ENCODE results near the gene HEATR3. TPM values are rescaled to one million over a fixed set of nuclear protein-coding genes. Genes with fewer than 3 reads are reported as not detected.
"Not testable (repeated sequence)": the region's sequence is repeated elsewhere in the genome, so short reads cannot be mapped to it uniquely, and the experiment has no call there.

Gene HEATR3
- total RNA-seq, 1 experiment from 2014 or later, result 17.1 TPM

- DNase-seq (ENCODE audit: low spot score), result no peak
Observed at GRCh38 chr16:50099957-50100648, 34.3 kb downstream of the HEATR3 start.

- no peak for DNase-seq (ENCODE audit: low spot score)
Observed at GRCh38 chr16:50102051-50102746, 36.4 kb downstream of the HEATR3 start.

- no peak for DNase-seq (ENCODE audit: low spot score)
Observed at GRCh38 chr16:50103764-50104163, 38.0 kb downstream of the HEATR3 start.

GRCh38 chr16:50114357-50115129 lies 48.8 kb downstream of the HEATR3 start:
- no peak for DNase-seq (ENCODE audit: low spot score)

GRCh38 chr16:50120711-50121110 lies 54.9 kb downstream of the HEATR3 start:
- DNase-seq (ENCODE audit: low spot score), result no peak

GRCh38 chr16:50121278-50121677 lies 55.5 kb downstream of the HEATR3 start:
- no peak for DNase-seq (ENCODE audit: low spot score)

DNA sequence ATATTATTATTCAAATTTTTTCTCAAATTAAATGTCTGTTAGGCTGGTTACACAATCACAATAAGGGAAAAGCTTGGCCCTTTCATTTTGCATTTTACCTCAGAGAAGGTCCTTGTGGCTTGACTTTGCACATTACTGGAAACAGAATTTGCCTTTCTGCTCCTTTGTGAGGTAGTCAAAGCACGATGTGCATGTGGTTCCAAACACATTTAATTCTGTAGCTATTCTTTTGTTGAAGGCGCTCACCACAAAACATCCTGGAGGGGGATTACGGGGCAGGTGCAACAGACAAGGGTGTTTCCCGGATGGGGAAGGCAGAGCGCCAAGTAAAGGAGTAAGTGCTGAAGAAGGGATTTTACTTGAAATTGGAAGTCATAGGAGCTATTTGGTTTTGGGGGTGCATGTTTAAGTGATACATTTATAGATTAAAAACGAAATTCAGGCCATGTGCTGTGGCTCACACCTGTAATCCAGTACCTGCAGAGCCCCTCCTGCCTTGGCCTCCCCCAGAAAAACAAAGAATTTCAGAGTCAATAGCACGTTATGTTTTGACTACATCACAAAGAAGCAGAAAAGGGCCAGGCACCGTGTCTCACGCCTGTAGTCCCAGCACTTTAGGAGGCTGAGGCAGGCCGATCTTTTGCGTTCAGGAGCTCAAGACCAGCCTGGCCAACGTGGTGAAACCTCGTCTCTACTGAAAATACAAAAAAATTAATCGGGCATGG lies 56.1 kb downstream of the HEATR3 start:
- no peak for DNase-seq (ENCODE audit: low spot score)

DNA sequence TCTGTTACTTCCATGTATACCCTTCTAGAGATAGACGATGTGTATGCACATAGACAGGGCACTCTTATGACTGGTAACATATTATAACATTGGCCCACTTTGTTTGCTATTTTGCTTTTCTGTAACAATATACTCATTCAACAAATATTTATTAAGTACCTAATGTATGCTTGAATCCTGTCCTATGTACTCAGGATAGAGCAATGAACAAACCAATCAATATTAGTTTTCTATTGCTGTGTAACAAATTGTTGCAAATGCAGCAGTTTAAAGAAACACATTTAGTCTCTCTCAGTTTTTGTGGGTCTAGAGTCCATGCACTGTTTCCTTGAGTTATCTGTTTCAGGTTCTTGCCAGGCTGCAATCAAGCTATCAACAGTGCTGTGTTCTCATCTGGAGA lies 57.6 kb downstream of the HEATR3 start:
- no peak for DNase-seq (ENCODE audit: low spot score)

- DNase-seq (ENCODE audit: low spot score), result no peak
Observed at GRCh38 chr16:50124769-50125168, 59.0 kb downstream of the HEATR3 start.

GRCh38 chr16:50126183-50126582 lies 60.4 kb downstream of the HEATR3 start:
- DNase-seq (ENCODE audit: low spot score), result no peak

DNA sequence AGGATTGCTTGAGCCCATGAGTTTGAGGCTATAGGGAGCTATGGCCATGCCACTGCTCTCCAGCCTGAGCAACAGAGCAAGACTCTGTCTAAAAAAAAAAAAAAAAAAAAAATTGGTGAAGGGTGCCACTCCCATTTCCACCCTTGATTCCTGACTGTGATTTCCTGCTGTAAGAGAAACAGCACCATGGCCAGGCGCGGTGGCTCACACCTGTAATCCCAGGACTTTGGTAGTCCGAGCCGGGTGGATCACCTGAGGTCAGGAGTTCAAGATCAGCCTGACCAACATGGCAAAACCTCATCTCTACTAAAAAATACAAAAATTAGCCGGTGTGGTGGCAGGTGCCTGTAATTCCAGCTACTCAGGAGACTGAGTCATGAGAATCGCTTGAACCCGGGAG lies 66.8 kb downstream of the HEATR3 start:
- not testable (repeated sequence) for DNase-seq (ENCODE audit: low spot score)

DNA sequence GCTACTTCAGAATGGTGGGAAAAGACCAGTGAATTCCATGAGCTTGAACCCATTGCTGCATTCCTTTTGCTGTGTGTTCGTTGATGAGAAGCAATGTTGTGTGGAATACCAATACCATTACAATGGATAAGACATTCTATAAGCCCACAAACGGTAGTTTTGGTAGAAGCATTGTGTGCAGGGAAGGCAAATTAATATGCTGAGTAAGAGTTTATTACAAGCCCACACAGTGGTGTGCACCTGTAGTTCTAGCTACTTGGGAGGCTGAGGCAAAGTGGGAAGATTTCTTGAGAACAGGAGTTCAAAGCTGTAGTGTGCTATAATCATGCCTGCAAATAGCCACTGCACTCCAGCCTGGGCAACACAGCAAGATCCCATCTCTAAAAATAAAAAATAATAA lies 67.4 kb downstream of the HEATR3 start:
- no peak for DNase-seq (ENCODE audit: low spot score)

DNA sequence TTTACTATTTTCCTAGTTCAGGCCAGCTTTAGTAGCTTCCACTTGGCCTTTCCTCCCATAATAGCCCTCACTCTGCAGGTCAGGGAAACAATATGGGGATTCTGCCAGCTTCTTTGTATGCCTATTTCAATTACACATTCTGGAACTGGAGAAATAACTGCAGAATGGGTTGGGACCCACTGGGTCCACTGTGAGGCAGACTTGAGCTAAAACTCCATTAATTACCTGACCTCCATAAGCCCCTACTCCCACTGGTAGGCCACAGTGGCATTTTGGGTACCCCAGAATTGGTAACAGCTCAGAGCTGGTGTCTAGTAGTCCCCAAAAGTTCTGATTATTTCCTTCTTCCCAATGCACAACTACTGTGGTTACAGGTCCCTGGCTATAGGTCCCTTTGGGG lies 70.6 kb downstream of the HEATR3 start:
- no peak for DNase-seq (ENCODE audit: low spot score)

- DNase-seq (ENCODE audit: low spot score), result no peak
Observed at GRCh38 chr16:50137268-50137667, 71.5 kb downstream of the HEATR3 start.

DNA sequence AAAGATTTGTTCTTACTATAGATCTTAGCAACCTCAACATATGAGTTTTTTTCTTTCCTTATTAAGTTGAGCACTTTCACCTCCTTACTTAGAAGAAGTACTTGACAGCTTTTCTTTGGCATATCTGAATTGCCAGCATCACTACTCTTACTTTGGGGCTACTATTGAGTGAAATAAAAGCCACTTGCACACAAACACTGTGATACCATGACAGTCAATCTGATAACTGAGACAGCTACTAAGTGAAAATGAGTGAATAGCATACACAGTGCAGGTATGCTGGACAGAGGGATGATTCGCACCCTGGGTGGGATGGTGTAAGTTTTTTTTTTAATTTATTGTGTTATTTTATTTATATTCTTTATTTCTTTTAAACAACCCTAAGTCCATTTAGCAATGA lies 73.8 kb downstream of the HEATR3 start:
- DNase-seq (ENCODE audit: low spot score), result no peak

GRCh38 chr16:50144211-50144610 lies 78.4 kb downstream of the HEATR3 start:
- DNase-seq (ENCODE audit: low spot score), result no peak

DNA sequence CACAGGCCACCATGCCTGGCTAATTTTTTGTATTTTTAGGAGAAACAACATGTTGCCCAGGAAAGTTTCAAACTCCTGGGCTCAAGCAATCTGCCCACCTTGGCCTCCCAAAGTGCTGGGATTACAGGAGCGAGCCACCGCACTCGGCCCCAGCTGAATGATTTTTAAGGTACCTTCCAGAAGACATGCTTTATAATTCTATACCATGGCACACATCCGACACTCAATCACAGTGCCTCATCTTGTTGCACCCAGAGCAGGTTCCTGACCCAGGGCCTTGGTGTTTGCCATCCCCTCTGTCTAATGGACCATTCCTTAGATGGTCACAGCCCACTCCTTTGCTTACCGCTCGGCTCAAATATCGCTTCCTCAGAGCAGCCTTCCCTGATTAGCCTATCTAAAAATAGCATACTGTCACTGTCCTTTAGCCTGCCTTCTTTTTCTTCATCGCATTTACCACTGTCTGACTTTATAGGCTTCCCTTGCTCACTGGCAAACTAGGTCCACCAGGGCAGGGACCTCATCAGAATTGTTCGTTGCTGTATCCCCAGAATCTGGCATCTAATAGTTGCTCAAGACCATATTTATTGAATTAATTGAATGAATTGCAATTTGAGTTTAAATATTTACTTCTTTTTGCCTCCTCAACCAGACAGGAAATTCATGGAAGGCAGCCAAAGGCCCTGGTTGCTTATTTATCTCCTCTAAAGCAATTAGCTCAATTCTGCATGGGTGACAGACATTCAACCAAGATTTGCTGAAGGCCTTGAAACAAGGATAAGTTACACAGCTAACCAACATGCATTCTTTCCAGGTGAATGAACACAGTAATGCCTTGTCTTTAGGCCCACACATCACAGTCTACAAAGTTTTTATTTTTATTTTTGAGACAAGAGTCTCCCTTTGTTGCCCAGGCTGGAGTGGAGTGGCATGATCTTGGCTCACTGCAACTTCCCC lies 81.0 kb downstream of the HEATR3 start:
- DNase-seq (ENCODE audit: low spot score), result no peak

GRCh38 chr16:50151322-50151721 lies 85.6 kb downstream of the HEATR3 start:
- no peak for DNase-seq (ENCODE audit: low spot score)

- no peak for DNase-seq (ENCODE audit: low spot score)
Observed at GRCh38 chr16:50151756-50152155, 86.0 kb downstream of the HEATR3 start.

- DNase-seq (ENCODE audit: low spot score), result peak; percentile 59
Observed at GRCh38 chr16:50152351-50152806, 86.6 kb downstream of the HEATR3 start.

All from HT-29 (cell line).